Fibroblast of mammary gland (primary cell): ENCODE measurements around the gene IFT57.

ENCODE experiments used
- DNase-seq: peaks from one replicate; pipeline ENCODE4 v3.0.0-alpha.2; 2010; ENCODE audit warnings: low read depth
- H3K4me3 ChIP-seq: 2 replicates; pipeline ENCODE4 v1.5.1; 2011; ENCODE audit warnings: low read depth, mild to moderate bottlenecking, low read length, moderate library complexity; ENCODE audit not compliant: control insufficient read depth
- CTCF ChIP-seq: conservative IDR thresholded peaks from 2 replicates; pipeline ENCODE4 v1.5.1; 2011; ENCODE audit warnings: low read depth, low read length, inconsistent platforms; ENCODE audit not compliant: control insufficient read depth, insufficient read depth

Gene IFT57

GRCh38 chr3:108177536-108177935 is 44.7 kb downstream of the IFT57 start:
- no peak for TF ChIP-seq CTCF
- DNase-seq = no peak
- no peak overlapping the region for H3K4me3 ChIP-seq

- peak; percentile 56 for DNase-seq
- H3K4me3 ChIP-seq = no peak overlapping the region
- no peak for TF ChIP-seq CTCF
Measured at GRCh38 chr3:108175352-108175751, 46.9 kb downstream of the IFT57 start.

- H3K4me3 ChIP-seq = no peak overlapping the region
- TF ChIP-seq CTCF = no peak
- DNase-seq = no peak
Measured at GRCh38 chr3:108171106-108171505, 51.1 kb downstream of the IFT57 start.

GRCh38 chr3:108164391-108164790 is 57.8 kb downstream of the IFT57 start:
- DNase-seq = no peak
- no peak overlapping the region for H3K4me3 ChIP-seq
- no peak for TF ChIP-seq CTCF

GRCh38 chr3:108159865-108160264 is 62.4 kb downstream of the IFT57 start:
- no peak for TF ChIP-seq CTCF
- H3K4me3 ChIP-seq = no peak overlapping the region
- DNase-seq = peak; percentile 75

- H3K4me3 ChIP-seq = no peak overlapping the region
- peak; percentile 90 for DNase-seq
- no peak for TF ChIP-seq CTCF
Measured at GRCh38 chr3:108159105-108159504, 63.1 kb downstream of the IFT57 start.

- H3K4me3 ChIP-seq = no peak overlapping the region
- no peak for TF ChIP-seq CTCF
- DNase-seq = no peak
Measured at GRCh38 chr3:108158251-108158650, 64.0 kb downstream of the IFT57 start.
